ENCODE results near the gene ARL4D.

DNA sequence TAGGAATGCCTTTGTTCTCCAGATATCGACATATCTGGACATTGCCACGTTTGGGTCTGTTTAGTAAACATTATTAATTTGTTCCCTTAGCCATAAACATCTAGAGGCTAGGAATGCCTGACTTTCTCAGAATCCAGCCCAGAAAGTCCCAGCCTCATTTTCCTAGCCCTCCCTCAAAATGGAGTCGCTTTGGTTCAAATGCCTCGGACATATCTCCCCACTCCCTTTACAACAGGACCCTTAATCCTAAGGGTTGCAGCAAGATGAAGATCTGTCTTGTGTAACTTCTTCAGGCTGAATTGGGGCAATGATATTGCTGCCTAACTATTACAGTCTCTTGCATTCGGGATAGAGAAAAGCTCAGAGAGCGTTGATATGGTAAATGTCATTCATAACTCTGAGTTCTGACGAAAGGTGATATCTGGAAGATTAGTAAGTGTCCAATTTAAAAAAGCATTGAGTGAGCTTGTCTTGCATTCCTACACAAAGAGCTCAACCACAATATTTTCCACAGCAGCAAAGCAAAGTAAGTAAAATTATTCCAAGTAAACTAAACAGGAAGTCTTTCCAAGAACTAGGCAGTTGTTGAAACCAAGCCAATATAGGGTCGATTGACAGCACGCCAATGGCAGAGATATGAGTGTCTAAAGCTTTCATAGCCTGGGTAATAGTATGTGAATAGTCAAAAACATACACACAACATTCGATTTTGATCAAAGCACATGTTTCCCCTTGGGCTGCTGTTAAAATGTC, 46.0 kb upstream of the ARL4D start:
- TF ChIP-seq, protein P1, sequence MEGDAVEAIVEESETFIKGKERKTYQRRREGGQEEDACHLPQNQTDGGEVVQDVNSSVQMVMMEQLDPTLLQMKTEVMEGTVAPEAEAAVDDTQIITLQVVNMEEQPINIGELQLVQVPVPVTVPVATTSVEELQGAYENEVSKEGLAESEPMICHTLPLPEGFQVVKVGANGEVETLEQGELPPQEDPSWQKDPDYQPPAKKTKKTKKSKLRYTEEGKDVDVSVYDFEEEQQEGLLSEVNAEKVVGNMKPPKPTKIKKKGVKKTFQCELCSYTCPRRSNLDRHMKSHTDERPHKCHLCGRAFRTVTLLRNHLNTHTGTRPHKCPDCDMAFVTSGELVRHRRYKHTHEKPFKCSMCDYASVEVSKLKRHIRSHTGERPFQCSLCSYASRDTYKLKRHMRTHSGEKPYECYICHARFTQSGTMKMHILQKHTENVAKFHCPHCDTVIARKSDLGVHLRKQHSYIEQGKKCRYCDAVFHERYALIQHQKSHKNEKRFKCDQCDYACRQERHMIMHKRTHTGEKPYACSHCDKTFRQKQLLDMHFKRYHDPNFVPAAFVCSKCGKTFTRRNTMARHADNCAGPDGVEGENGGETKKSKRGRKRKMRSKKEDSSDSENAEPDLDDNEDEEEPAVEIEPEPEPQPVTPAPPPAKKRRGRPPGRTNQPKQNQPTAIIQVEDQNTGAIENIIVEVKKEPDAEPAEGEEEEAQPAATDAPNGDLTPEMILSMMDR (IDR thresholded peaks at IDR 0.05), result no peak
- TF ChIP-seq POLR2A (IDR thresholded peaks at IDR 0.05) (no peak), POLR2AphosphoS5 (IDR thresholded peaks at IDR 0.05) (no peak)
